GM18498 (cell line): ENCODE measurements around the gene TAAR2.
A peak's percentile ranks its signal among the peaks of the same experiment; 100 is the strongest.
"Not testable (repeated sequence)": the region's sequence is repeated elsewhere in the genome, so short reads cannot be mapped to it uniquely, and the experiment has no call there.

ENCODE experiments used
- ATAC-seq: cut with Tn5 transposase; IDR thresholded peaks from one replicate; pipeline ENCODE4 v1.9.1; 2021; ENCODE audit warnings: mild to moderate bottlenecking, moderate library complexity; ENCODE audit not compliant: unreplicated experiment

The TAAR2 gene

GRCh38 chr6:132624175-132624574, at the start of gene TAAR2:
Gene TAAR2 (minus strand): TSS chr6:132624275. CDS start chr6:132624275, 0 bp downstream.
- ATAC-seq, result no peak

- ATAC-seq, result no peak
Measured at GRCh38 chr6:132673376-132674094, 49.5 kb upstream of the TAAR2 start.

GRCh38 chr6:132671295-132671694, 47.2 kb upstream of the TAAR2 start:
- no peak for ATAC-seq

GRCh38 chr6:132669690-132670291, 45.7 kb upstream of the TAAR2 start:
- peak; percentile 65 for ATAC-seq

GRCh38 chr6:132666118-132666517, 42.0 kb upstream of the TAAR2 start:
- no peak for ATAC-seq

- ATAC-seq, result no peak
Measured at GRCh38 chr6:132664309-132665034, 40.4 kb upstream of the TAAR2 start.

- ATAC-seq, result no peak
Measured at GRCh38 chr6:132663661-132664060, 39.6 kb upstream of the TAAR2 start.

- ATAC-seq, result no peak
Measured at GRCh38 chr6:132661906-132662305, 37.8 kb upstream of the TAAR2 start.

- ATAC-seq, result no peak
Measured at GRCh38 chr6:132659082-132659481, 35.0 kb upstream of the TAAR2 start, which contains the start of gene TAAR1. Gene TAAR1 (minus strand): TSS chr6:132659182. CDS start chr6:132646003, 13,179 bp downstream.

- ATAC-seq, result no peak
Measured at GRCh38 chr6:132651062-132651461, 27.0 kb upstream of the TAAR2 start.

GRCh38 chr6:132650429-132650828, 26.4 kb upstream of the TAAR2 start:
- ATAC-seq, result no peak

- no peak for ATAC-seq
Measured at GRCh38 chr6:132648828-132649227, 24.8 kb upstream of the TAAR2 start.

GRCh38 chr6:132648356-132648755, 24.3 kb upstream of the TAAR2 start:
- ATAC-seq, result peak; percentile 71

- ATAC-seq, result no peak
Measured at GRCh38 chr6:132643547-132643946, 19.5 kb upstream of the TAAR2 start.

- ATAC-seq, result not testable (repeated sequence)
Measured at GRCh38 chr6:132637135-132637534, 13.1 kb upstream of the TAAR2 start.

GRCh38 chr6:132635906-132636305, 11.8 kb upstream of the TAAR2 start:
- not testable (repeated sequence) for ATAC-seq

- ATAC-seq, result not testable (repeated sequence)
Measured at GRCh38 chr6:132635288-132635687, 11.2 kb upstream of the TAAR2 start.

GRCh38 chr6:132634796-132635195, 10.7 kb upstream of the TAAR2 start:
- no peak for ATAC-seq

- no peak for ATAC-seq
Measured at GRCh38 chr6:132633362-132633761, 9.3 kb upstream of the TAAR2 start.

- no peak for ATAC-seq
Measured at GRCh38 chr6:132623106-132623845, 799 bp downstream of the TAAR2 start.

GRCh38 chr6:132616677-132617076, 7.4 kb downstream of the TAAR2 start:
- ATAC-seq, result no peak
